Measurements from ENCODE around the gene IRX6.

Gene IRX6

GRCh38 chr16:55297062-55297909 lies 26.7 kb upstream of the IRX6 start:
- Mint-ChIP-seq H3K27ac (no peak overlapping the region), H3K9me3 (peaks cover 5% of the 10 kb centered on the region)
- DNase-seq (ENCODE audit: low spot score in 2 of 2), result no peak

GRCh38 chr16:55297910-55298479 lies 26.0 kb upstream of the IRX6 start:
- ATAC-seq (no peak), DNase-seq (ENCODE audit: low spot score in 2 of 2) (no peak)
- Mint-ChIP-seq H3K36me3 (no peaks in the 10 kb centered on the region), H3K4me1 (no peaks in the 10 kb centered on the region), H3K9me3 (peaks cover 5% of the 10 kb centered on the region), H3K27ac (no peak overlapping the region), H3K4me3 (no peak overlapping the region)

More at GRCh38 chr16:55297062-55297909, 26.7 kb upstream of the IRX6 start:
- no peaks in the 10 kb centered on the region for H3K36me3 Mint-ChIP-seq
- H3K4me1 Mint-ChIP-seq, result no peaks in the 10 kb centered on the region
- ATAC-seq, result no peak
- no peak overlapping the region for H3K4me3 Mint-ChIP-seq

GRCh38 chr16:55301385-55302008 lies 22.5 kb upstream of the IRX6 start:
- no peak overlapping the region for H3K4me3 Mint-ChIP-seq
- no peak for ATAC-seq
- no peak for DNase-seq (ENCODE audit: low spot score in 2 of 2)
- no peaks in the 10 kb centered on the region for H3K36me3 Mint-ChIP-seq
- no peaks in the 10 kb centered on the region for H3K4me1 Mint-ChIP-seq
- H3K27ac Mint-ChIP-seq, result no peak overlapping the region
- H3K9me3 Mint-ChIP-seq, result peaks cover 8% of the 10 kb centered on the region

- Mint-ChIP-seq H3K9me3 (peaks cover 6% of the 10 kb centered on the region), H3K27ac (no peak overlapping the region), H3K4me1 (no peaks in the 10 kb centered on the region), H3K36me3 (no peaks in the 10 kb centered on the region), H3K4me3 (no peak overlapping the region)
- ATAC-seq, result no peak
- DNase-seq (ENCODE audit: low spot score in 2 of 2), result no peak
Measured at GRCh38 chr16:55302635-55303034, 21.4 kb upstream of the IRX6 start.

- ATAC-seq, result no peak
- no peaks in the 10 kb centered on the region for H3K36me3 Mint-ChIP-seq
- no peaks in the 10 kb centered on the region for H3K4me1 Mint-ChIP-seq
- DNase-seq (ENCODE audit: low spot score in 2 of 2), result no peak
- H3K27ac Mint-ChIP-seq, result no peak overlapping the region
- H3K9me3 Mint-ChIP-seq, result peaks cover 3% of the 10 kb centered on the region
- no peak overlapping the region for H3K4me3 Mint-ChIP-seq
Measured at GRCh38 chr16:55308973-55309372, 15.0 kb upstream of the IRX6 start.

- H3K4me3 Mint-ChIP-seq, result no peak overlapping the region
- ATAC-seq (no peak), DNase-seq (ENCODE audit: low spot score in 2 of 2) (no peak)
- H3K36me3 Mint-ChIP-seq, result no peaks in the 10 kb centered on the region
- peaks cover 2% of the 10 kb centered on the region for H3K9me3 Mint-ChIP-seq
- H3K4me1 Mint-ChIP-seq, result peaks cover 10% of the 10 kb centered on the region
- H3K27ac Mint-ChIP-seq, result no peak overlapping the region
Measured at GRCh38 chr16:55322327-55322726, 1.7 kb upstream of the IRX6 start.

- no peak overlapping the region for H3K27ac Mint-ChIP-seq
Measured at GRCh38 chr16:55324285-55325079, 479 bp downstream of the IRX6 start.

GRCh38 chr16:55325080-55325447 lies 1.1 kb downstream of the IRX6 start:
- Mint-ChIP-seq H3K4me1 (peaks cover 10% of the 10 kb centered on the region), H3K27ac (no peak overlapping the region), H3K9me3 (peaks cover 2% of the 10 kb centered on the region), H3K36me3 (no peaks in the 10 kb centered on the region), H3K4me3 (no peak overlapping the region)
- DNase-seq (ENCODE audit: low spot score in 2 of 2) (no peak), ATAC-seq (no peak)

More at GRCh38 chr16:55324285-55325079, 479 bp downstream of the IRX6 start:
- Mint-ChIP-seq H3K4me3 (no peak overlapping the region), H3K9me3 (peaks cover 2% of the 10 kb centered on the region), H3K4me1 (peaks cover 10% of the 10 kb centered on the region), H3K36me3 (no peaks in the 10 kb centered on the region)
- DNase-seq (ENCODE audit: low spot score in 2 of 2) (no peak), ATAC-seq (no peak)

GRCh38 chr16:55325458-55326109 lies 1.6 kb downstream of the IRX6 start:
- H3K4me3 Mint-ChIP-seq, result no peak overlapping the region
- H3K4me1 Mint-ChIP-seq, result peaks cover 13% of the 10 kb centered on the region
- DNase-seq (ENCODE audit: low spot score in 2 of 2), result no peak
- no peak for ATAC-seq
- no peak overlapping the region for H3K27ac Mint-ChIP-seq
- H3K9me3 Mint-ChIP-seq, result peaks cover 2% of the 10 kb centered on the region
- no peaks in the 10 kb centered on the region for H3K36me3 Mint-ChIP-seq

- Mint-ChIP-seq H3K36me3 (no peaks in the 10 kb centered on the region), H3K27ac (no peak overlapping the region), H3K4me1 (peaks cover 17% of the 10 kb centered on the region), H3K4me3 (no peak overlapping the region), H3K9me3 (peaks cover 2% of the 10 kb centered on the region)
- ATAC-seq (no peak), DNase-seq (ENCODE audit: low spot score in 2 of 2) (no peak)
Measured at GRCh38 chr16:55326261-55327092, 2.5 kb downstream of the IRX6 start.

- no peak overlapping the region for H3K4me3 Mint-ChIP-seq
- H3K4me1 Mint-ChIP-seq, result peaks cover 17% of the 10 kb centered on the region
- DNase-seq (ENCODE audit: low spot score in 2 of 2) (no peak), ATAC-seq (no peak)
- no peaks in the 10 kb centered on the region for H3K36me3 Mint-ChIP-seq
- no peak overlapping the region for H3K27ac Mint-ChIP-seq
- H3K9me3 Mint-ChIP-seq, result peaks cover 2% of the 10 kb centered on the region
Measured at GRCh38 chr16:55328611-55329569, 4.9 kb downstream of the IRX6 start.

- H3K4me1 Mint-ChIP-seq, result peaks cover 17% of the 10 kb centered on the region
- DNase-seq (ENCODE audit: low spot score in 2 of 2) (no peak), ATAC-seq (no peak)
- H3K36me3 Mint-ChIP-seq, result no peaks in the 10 kb centered on the region
- no peak overlapping the region for H3K4me3 Mint-ChIP-seq
- no peak overlapping the region for H3K27ac Mint-ChIP-seq
- H3K9me3 Mint-ChIP-seq, result peaks cover 2% of the 10 kb centered on the region
Measured at GRCh38 chr16:55329791-55330428, 5.9 kb downstream of the IRX6 start.
